Ovary (tissue), 3 donors: ENCODE data around the gene AGO4.

Experiments used
- EP300 ChIP-seq: sonication (generic); formaldehyde crosslinking; IDR thresholded peaks from one replicate; pipeline ENCODE4 v1.6.1; 2017; ENCODE audit warnings: antibody characterized with exemption
- POLR2A ChIP-seq: fragments of 450-650 bp; IDR thresholded peaks from one replicate; pipeline ENCODE4 v1.6.1; 2017; ENCODE audit warnings: antibody characterized with exemption, mild to moderate bottlenecking, moderate library complexity
- TF ChIP-seq, protein P1 (sequence below), 3 donors: fragments of 450-650 bp in 2 of 3; fragments of 200-600 bp in 1 of 3; IDR thresholded peaks; one replicate each; pipeline versions ENCODE4 v1.5.1 to v1.8.0; 2016 to 2022; ENCODE audit warnings: antibody characterized with exemption in 3 of 3, mild to moderate bottlenecking in 1 of 3
- donor health status: DM: no; HTN: no; CAD: no.

DNA sequence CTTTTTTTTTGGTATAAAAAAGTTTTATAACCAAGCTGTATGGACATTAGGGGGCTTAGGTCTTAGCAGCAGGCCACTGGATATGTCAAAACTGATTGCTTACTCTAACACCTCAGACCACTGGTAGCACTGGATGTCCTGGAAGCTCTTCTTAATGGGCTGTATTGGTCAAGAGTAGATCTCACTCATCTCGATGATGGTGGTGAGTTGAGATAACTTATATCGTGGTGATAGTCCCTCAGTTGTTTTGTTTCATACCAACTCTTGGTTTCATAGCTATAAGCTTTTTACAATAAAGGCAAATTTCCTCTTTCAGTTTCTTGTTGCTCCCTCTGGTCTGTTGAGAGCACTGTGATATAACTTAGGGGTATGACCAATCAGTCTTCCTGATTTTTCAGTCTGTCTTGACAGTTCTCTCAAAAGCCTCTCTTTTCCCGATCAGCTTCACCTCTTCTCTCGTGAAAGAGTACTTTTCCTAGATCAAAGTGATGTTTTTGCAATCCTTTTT is 65.5 kb downstream of the AGO4 start:
- TF ChIP-seq, protein P1, sequence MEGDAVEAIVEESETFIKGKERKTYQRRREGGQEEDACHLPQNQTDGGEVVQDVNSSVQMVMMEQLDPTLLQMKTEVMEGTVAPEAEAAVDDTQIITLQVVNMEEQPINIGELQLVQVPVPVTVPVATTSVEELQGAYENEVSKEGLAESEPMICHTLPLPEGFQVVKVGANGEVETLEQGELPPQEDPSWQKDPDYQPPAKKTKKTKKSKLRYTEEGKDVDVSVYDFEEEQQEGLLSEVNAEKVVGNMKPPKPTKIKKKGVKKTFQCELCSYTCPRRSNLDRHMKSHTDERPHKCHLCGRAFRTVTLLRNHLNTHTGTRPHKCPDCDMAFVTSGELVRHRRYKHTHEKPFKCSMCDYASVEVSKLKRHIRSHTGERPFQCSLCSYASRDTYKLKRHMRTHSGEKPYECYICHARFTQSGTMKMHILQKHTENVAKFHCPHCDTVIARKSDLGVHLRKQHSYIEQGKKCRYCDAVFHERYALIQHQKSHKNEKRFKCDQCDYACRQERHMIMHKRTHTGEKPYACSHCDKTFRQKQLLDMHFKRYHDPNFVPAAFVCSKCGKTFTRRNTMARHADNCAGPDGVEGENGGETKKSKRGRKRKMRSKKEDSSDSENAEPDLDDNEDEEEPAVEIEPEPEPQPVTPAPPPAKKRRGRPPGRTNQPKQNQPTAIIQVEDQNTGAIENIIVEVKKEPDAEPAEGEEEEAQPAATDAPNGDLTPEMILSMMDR (IDR thresholded peaks at IDR 0.05), result no peak
- no peak for TF ChIP-seq POLR2A
- TF ChIP-seq EP300, result no peak
